ENCODE results near the gene FOSL2. TPM values are rescaled to one million over a fixed set of nuclear protein-coding genes. Genes with fewer than 3 reads are reported as not detected.
"Not testable (repeated sequence)": the region's sequence is repeated elsewhere in the genome, so short reads cannot be mapped to it uniquely, and the experiment has no call there.

The FOSL2 gene
- total RNA-seq, 1 donor from 2014 or later: 45.7 TPM

DNA sequence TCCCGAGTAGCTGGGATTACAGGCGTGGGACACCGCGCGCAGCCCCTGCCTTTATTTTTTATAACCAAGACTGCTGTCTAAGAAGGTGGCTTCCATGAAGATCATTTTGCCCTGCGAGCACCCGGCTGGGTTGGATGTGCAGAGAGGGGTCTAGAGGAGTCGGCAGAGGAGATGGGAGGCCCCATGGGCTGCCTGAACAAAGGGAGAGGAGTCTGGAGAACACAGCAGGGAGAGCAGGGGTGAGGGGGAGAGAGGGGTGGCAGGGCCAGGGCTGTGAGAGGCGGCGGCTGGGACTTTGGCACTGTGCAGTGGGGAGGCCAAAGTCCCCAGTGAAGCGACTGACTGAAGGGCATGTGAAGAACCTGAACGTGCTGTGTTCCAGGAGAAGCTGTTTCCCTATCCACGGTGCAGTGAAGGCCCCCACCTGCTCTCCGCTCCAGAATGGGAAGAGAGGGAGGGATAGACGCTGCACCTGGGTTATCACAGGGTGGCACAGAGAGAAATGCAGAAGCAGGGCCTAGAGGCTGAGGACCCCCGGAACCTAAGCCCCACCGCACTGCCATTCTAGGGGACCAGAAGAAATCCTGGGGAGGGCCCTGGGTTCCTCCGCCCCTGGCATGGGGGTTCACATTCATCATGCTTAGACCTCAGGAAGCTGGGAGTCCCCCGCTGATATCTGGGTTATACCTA, 24.8 kb upstream of the FOSL2 start:
- intact Hi-C loops (cut with DNase I): no loop called here
- ATAC-seq (ENCODE audit: poor library complexity): no peak
- no peak for DNase-seq

DNA sequence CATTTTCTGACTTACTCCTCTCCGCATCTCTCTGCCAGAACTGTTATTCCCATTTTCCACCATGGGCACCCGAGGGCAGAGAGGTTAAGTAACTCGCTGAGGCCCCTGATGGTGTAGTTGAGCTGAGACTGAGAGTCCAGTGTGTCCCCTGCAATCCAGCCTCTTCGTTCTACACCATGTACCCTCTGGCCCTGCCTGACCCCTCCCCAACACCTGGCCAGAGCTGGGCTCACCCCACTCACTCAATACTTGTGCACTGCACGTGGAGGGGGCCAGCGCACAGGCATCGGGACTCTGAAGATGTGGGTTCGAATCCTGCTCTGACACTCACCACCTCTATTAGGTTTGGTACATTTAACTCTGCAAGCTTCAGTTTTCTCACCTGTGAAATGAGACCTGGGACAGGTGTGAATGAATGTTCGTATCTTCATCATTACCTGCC, 24.3 kb upstream of the FOSL2 start:
- DNase-seq: no peak
- no peak for ATAC-seq (ENCODE audit: poor library complexity)
- intact Hi-C loops (cut with DNase I): no loop called here

- DNase-seq: no peak
- ATAC-seq (ENCODE audit: poor library complexity): no peak
- intact Hi-C loops (cut with DNase I): no loop called here
Observed at GRCh38 chr2:28369358-28369757, 23.3 kb upstream of the FOSL2 start.

- DNase-seq (no peak), ATAC-seq (ENCODE audit: poor library complexity) (no peak)
- intact Hi-C loops (cut with DNase I): no loop called here
Observed at GRCh38 chr2:28370354-28370753, 22.3 kb upstream of the FOSL2 start.

- ATAC-seq (ENCODE audit: poor library complexity); intact Hi-C loops (cut with DNase I); DNase-seq: not testable (repeated sequence)
Observed at GRCh38 chr2:28371728-28372127, 20.9 kb upstream of the FOSL2 start.

- intact Hi-C loops (cut with DNase I): no loop called here
- ATAC-seq (ENCODE audit: poor library complexity): no peak
- DNase-seq: no peak
Observed at GRCh38 chr2:28373854-28374253, 18.8 kb upstream of the FOSL2 start.

DNA sequence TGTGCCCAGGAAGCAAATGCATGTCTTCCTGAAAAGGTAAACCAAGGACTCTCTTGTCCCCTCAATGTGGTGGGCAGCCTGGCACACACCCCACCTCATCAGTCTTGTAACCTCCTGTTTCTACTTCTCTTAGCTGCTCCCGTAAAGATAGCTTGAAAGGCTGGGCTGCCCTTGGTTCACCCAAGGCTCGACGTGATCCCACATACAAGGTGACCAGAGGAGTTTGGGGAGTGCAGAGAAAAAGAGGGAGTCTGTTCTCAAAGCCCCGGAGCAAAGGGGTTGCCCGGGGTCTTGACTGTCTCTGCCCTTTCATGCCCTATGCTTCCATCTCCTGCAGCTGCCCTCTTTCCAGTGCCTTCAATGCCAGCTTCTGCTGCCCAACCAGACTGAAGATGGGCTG, 18.3 kb upstream of the FOSL2 start:
- intact Hi-C loops (cut with DNase I): no loop called here
- DNase-seq (no peak), ATAC-seq (ENCODE audit: poor library complexity) (no peak)

DNA sequence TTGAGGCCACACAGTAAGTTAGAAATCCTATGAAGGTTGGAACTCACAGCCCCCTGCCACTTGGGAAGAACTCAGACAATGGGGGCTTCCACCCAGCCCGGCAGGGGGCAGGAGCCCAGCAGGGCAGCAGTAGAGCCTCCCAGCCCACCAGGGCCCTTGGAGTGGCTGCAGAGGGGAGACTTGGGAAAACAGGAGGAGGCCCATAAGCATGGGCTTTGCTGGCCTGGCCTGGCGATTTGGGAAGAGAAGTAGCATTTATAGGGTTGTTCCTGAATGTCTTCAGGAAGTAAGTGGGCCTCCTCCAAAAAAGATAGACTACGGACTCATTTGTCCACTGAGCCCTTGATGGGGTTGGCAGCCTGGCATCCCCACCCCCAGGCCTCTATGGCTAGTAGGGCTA, 17.4 kb upstream of the FOSL2 start:
- ATAC-seq (ENCODE audit: poor library complexity): no peak
- DNase-seq: no peak
- intact Hi-C loops (cut with DNase I): no loop called here

DNA sequence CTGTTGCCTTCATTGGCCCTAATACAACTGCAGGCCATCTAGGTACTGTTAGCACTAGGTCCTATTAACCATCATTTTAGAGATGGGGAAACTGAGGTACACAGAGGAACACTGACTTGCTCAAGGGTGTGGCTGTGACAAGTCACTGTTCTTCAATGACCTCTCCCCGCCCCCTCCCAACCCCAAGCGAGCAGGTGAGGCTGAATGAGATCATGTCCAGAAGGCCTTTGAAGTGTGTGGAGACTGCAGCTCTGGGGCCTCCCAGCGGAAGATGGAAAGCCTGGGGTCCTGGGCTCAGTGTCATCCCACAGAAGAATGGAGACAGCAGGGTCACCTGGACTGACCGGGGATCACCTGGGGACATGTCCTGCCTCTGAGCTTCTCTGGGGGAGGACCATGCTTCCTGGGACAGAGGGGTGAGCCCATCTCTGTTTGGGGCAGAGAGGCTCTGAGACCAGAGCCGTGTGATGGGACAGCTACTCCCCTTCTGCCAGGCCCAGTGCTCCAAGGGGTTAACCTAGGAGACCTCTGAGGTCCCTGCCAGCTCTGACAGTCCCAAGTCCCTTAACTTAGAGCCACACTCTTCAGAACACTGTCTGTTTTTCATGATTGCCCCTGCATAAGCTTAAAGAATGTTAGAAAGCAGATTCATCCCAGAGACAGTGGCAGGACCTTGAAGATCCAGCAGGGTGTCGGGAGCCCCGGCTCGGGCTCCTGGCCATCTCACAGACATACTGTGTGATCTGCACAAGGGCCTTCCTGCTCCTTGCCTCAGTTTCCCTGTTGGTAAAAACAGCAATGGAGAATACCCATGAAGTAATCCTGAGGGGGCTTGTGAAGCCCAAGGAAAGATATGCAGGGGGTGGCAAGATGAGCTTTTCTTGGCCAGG, 16.7 kb upstream of the FOSL2 start:
- intact Hi-C loops (cut with DNase I): no loop called here
- DNase-seq: no peak
- no peak for ATAC-seq (ENCODE audit: poor library complexity)

DNA sequence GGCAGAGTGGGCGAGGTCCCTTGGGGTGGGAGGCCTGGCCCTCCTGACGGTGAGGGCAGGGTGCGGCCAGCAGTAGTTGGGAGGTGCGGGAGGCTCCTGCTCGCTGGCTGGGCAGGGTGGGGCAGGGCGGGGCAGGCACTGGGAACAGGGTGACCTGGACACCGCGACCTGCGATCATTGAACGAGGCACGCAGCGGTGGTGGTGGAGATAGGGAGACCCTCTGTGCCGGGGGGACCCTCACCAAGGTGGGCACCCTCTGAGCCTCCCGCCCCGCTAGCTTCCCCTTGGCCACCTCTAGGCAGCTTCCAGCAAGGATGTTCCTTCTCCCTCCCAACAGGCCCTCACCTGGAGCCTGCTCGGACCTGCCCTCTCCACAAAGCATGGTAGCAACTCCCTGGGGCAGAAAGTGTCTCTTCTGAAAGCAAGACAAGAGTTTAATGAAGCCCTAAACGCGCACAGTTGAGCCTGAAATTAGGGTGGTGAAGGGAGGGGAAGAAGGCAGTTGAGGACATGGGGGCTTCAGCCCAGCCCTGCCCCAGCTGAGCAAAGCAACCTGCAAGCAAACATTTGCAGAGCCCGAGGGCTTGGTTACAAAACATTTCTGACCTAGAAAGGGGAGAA, 15.4 kb upstream of the FOSL2 start:
- DNase-seq (no peak), ATAC-seq (ENCODE audit: poor library complexity) (no peak)
- intact Hi-C loops (cut with DNase I): no loop called here

- no peak for DNase-seq
- peak; percentile 36 for ATAC-seq (ENCODE audit: poor library complexity)
- intact Hi-C loops (cut with DNase I): no loop called here
Observed at GRCh38 chr2:28377984-28378678, 14.5 kb upstream of the FOSL2 start.

DNA sequence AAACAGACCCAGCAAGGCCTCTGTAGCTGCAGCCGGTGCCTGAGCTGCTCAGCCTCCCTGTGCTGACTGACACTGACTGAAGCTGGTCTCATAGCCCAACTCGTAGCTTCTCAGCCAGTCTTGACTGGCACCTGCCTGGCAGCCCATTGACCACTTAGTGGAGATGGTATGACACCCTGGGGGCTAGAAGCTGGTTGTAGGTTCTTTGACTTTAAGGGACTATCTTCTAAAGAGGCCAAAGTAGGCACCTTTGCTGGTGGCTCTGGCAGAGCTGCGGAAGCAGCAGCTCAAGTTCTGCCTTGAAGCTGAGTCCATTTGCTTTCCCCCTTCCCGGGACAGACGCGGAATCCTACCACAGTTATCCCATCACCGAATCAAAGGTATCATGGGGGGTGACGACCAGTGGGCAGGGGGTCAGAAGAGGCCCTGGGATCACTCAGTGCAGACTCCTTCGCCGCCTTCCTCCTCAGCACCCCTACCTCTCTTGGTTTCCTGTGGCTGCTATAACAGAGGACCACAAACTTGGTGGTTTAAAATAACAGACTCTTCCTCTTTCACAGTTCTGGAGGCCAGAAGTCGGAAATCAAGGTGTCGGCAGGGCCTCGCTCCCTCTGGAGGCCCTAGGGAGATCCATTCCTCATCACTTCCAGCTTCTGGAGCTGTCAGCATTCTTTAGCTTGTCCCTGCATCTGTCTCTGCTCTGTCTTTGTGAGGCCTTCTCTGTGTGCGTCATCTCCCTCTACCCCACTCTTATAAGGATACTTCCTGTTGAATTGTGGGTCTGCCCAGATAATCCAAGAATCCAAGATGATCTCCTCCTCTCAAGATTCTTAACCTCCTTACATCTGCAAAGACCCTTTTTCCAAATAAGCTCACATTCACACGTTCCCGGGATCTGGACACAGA, 13.7 kb upstream of the FOSL2 start:
- intact Hi-C loops (cut with DNase I): no loop called here
- DNase-seq (no peak), ATAC-seq (ENCODE audit: poor library complexity) (no peak)

GRCh38 chr2:28380219-28380618, 12.4 kb upstream of the FOSL2 start:
- intact Hi-C loops (cut with DNase I): no loop called here
- ATAC-seq (ENCODE audit: poor library complexity) (no peak), DNase-seq (no peak)

DNA sequence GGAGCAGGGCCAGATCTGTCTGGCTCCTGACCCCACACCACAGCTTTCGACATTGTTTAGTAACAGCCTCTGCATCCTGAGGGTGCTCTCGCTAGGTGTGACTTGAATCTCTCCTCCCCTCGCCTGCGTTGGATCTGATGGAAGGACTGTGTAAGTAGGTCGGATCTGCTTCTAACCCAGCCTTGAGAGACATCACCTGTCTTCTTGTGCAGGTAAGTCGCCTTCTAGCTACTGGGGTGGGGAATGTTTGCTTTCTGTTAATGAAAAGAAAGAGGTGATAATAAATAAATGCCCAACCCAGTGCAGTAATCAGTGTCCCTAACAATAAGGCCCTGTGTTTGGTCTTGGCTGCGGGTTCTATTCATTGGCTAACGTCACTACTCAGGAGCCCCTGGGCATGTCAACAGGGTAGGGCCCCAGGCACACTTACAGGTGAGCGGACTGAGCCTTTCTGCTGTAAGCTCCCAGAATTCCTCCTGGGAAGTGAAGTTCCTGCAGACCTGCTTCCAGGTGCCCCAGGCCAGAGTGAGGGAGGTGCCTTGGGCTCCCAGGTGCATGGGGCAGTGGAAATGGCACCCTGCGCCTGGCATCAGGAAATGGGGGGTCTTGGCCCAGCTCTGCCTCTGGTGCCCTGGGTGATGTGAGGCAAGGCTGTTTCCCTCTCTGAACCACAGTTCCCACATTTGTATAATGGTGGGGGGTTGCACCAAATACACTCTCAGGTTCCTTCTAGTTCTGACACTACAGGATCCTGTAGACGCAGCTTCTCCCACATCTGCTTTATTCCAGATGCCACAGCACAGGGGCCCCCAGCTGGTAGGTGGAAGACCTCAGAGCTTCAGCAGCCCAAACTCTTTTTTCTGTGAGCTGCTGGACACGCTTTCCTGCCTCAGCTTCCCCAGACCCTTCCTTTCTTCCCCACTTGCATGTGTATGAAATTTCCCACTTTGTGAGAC, 11.2 kb upstream of the FOSL2 start:
- intact Hi-C loops (cut with DNase I): no loop called here
- DNase-seq: no peak
- no peak for ATAC-seq (ENCODE audit: poor library complexity)

GRCh38 chr2:28382755-28383154, 9.9 kb upstream of the FOSL2 start:
- no peak for DNase-seq
- intact Hi-C loops (cut with DNase I): no loop called here
- ATAC-seq (ENCODE audit: poor library complexity): peak; percentile 6

DNA sequence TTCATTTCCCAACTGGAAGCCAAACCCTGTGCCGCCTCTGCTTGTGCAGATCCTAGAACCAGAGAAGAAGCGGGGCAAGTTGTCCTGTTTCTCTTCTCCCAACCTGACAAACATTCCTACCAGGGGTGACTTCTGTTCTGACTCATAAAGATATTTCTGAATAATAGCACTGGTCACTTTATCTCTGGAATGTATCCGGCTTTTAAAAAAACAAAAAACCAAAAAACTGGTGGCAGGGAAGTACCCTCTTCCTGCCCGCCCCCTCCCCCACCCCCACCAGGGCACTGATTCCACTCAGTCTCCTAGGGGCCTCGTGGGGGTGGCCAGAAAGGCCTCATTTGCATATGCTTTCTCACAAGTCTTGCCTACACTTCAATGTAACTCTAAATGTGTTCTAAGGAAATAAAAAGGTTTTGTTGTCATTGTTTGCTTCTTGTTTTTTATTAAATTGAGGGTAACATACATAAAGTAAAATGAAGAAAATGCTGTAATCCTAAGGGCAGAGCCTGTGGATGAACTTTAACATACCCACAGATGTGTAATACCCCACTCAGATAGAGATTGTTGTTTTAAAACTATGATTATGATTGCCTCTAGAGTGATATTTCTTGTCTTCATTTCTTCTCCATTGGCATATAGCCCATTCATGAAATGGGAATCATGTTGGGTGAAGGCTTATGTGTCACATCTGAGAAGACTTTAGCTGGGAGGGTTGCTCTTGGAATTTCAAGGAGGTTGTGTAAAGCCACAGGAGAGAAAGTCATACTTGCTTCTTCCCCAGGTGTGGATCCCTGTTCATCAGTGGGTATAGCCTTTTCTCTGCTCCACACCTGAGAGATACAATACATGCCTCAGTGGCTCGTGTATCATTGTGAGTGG, 5.3 kb upstream of the FOSL2 start:
- ATAC-seq (ENCODE audit: poor library complexity): no peak
- no peak for DNase-seq
- intact Hi-C loops (cut with DNase I): no loop called here
